Tibial artery (tissue), 4 donors: ENCODE data around the gene CACNA1I.

Experiments used
- DNase-seq, 2 donors: peaks; one replicate each; pipeline ENCODE4 v3.0.0-alpha.2; 2019
- H3K27ac ChIP-seq, 2 donors: fragments of 200-600 bp; sonication (generic) in 1 of 2; 1 replicate in 1 of 2; 2 replicates in 1 of 2; pipeline ENCODE4 v1.5.1; 2018 to 2019; ENCODE audit warnings: mild to moderate bottlenecking in 1 of 2
- H3K27me3 ChIP-seq, 2 donors: fragments of 200-600 bp; sonication (generic) in 1 of 2; one replicate each; pipeline versions ENCODE4 v1.5.1 to v1.6.0; 2016 to 2019
- H3K36me3 ChIP-seq, 3 donors: fragments of 200-600 bp; sonication (generic) in 2 of 3; one replicate each; pipeline ENCODE4 v1.5.1; 2016 to 2019; ENCODE audit warnings: mild to moderate bottlenecking in 2 of 3
- H3K4me1 ChIP-seq, 4 donors: fragments of 200-600 bp; sonication (generic) in 2 of 4; 1 replicate in 3 of 4; 2 replicates in 1 of 4; pipeline ENCODE4 v1.5.1; 2016 to 2019
- H3K4me3 ChIP-seq, 2 donors: fragments of 200-600 bp; sonication (generic) in 1 of 2; 1 replicate in 1 of 2; 2 replicates in 1 of 2; pipeline ENCODE4 v1.5.1; 2018 to 2019; ENCODE audit warnings: mild to moderate bottlenecking in 2 of 2
- H3K9me3 ChIP-seq, 3 donors: fragments of 200-600 bp; sonication (generic) in 1 of 3; one replicate each; pipeline ENCODE4 v1.5.1; 2016 to 2019
- CTCF ChIP-seq, 2 experiments: fragments of 200-600 bp in 1 of 2; fragments of 450-650 bp in 1 of 2; IDR thresholded peaks; one replicate each; pipeline ENCODE4 v1.5.1; 2017 to 2019; ENCODE audit warnings: antibody characterized with exemption in 2 of 2, mild to moderate bottlenecking in 1 of 2, moderate library complexity in 1 of 2
- intact Hi-C: fragments of 100-400 bp; cut with DNase I; formaldehyde crosslinking; loops from one replicate; pipeline ENCODE4 v1.15.0; 2023; ENCODE audit warnings: low total_unique reads

The CACNA1I gene

GRCh38 chr22:39734866-39735265, 164.3 kb downstream of the CACNA1I start:
- intact Hi-C loops: no loop called here
- H3K27ac ChIP-seq: no peak overlapping the region
- no peaks in the 10 kb centered on the region for H3K9me3 ChIP-seq
- TF ChIP-seq CTCF (IDR thresholded peaks at IDR 0.05): no peak
- H3K4me3 ChIP-seq: no peak overlapping the region
- H3K27me3 ChIP-seq: peaks cover 0 to 34% of the 10 kb centered on the region in 2 donors
- no peaks in the 10 kb centered on the region for H3K36me3 ChIP-seq
- no peak for DNase-seq
- no peaks in the 10 kb centered on the region for H3K4me1 ChIP-seq

GRCh38 chr22:39735776-39736175, 165.2 kb downstream of the CACNA1I start:
- no peak for TF ChIP-seq CTCF (IDR thresholded peaks at IDR 0.05)
- DNase-seq: no peak
- Histone ChIP-seq H3K36me3 (no peaks in the 10 kb centered on the region), H3K27me3 (peaks cover 0 to 34% of the 10 kb centered on the region in 2 donors), H3K27ac (no peak overlapping the region), H3K4me3 (no peak overlapping the region), H3K4me1 (no peaks in the 10 kb centered on the region), H3K9me3 (no peaks in the 10 kb centered on the region)
- intact Hi-C loops: no loop called here

GRCh38 chr22:39738746-39739145, 168.2 kb downstream of the CACNA1I start:
- peaks cover 0 to 27% of the 10 kb centered on the region in 2 donors for H3K27me3 ChIP-seq
- H3K4me1 ChIP-seq: no peaks in the 10 kb centered on the region
- H3K4me3 ChIP-seq: no peak overlapping the region
- no peaks in the 10 kb centered on the region for H3K9me3 ChIP-seq
- intact Hi-C loops: no loop called here
- H3K36me3 ChIP-seq: no peaks in the 10 kb centered on the region
- H3K27ac ChIP-seq: no peak overlapping the region
- no peak for TF ChIP-seq CTCF (IDR thresholded peaks at IDR 0.05)
- no peak for DNase-seq
